SU-DHL-6 (cell line): ENCODE measurements around the gene RAPGEF6.

Experiments
- EZH2phosphoT487 ChIP-seq: fragments of 200-600 bp; sonication (generic), shearing (Covaris generic); conservative IDR thresholded peaks from 2 replicates; pipeline ENCODE4 v1.6.1; 2018; ENCODE audit warnings: mild to moderate bottlenecking, antibody characterized with exemption, low read length, moderate library complexity, mixed read lengths
- TF ChIP-seq, protein P1 (sequence below): fragments of 200-600 bp; sonication (generic); IDR thresholded peaks from one replicate; pipeline ENCODE4 v1.5.1; 2017; ENCODE audit warnings: antibody characterized with exemption, mild to moderate bottlenecking, low read length, moderate library complexity; ENCODE audit not compliant: insufficient read depth, poor library complexity, severe bottlenecking

DNA sequence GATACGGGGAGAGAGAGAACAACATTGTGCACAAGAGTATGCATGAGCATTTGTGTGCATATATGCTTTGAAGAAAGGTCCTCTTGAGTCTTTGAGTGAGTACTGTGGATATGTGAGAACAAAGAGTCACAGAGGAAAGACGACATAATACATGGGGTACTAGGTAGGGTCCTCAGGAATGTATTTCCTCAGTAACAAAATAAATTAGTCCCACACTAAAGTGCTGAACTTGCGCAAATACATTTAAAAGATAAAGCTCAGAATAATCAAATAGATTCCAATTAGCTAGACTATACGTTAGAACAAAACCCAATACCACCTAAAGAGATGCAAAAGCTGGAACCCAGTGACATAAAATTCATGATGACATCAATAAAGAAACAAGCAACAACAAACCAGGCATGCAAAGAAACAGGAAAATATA is 70.8 kb downstream of the RAPGEF6 start:
- TF ChIP-seq, protein P1, sequence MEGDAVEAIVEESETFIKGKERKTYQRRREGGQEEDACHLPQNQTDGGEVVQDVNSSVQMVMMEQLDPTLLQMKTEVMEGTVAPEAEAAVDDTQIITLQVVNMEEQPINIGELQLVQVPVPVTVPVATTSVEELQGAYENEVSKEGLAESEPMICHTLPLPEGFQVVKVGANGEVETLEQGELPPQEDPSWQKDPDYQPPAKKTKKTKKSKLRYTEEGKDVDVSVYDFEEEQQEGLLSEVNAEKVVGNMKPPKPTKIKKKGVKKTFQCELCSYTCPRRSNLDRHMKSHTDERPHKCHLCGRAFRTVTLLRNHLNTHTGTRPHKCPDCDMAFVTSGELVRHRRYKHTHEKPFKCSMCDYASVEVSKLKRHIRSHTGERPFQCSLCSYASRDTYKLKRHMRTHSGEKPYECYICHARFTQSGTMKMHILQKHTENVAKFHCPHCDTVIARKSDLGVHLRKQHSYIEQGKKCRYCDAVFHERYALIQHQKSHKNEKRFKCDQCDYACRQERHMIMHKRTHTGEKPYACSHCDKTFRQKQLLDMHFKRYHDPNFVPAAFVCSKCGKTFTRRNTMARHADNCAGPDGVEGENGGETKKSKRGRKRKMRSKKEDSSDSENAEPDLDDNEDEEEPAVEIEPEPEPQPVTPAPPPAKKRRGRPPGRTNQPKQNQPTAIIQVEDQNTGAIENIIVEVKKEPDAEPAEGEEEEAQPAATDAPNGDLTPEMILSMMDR = no peak
- no peak for TF ChIP-seq EZH2phosphoT487
